NCI-H82 treated with DMSO at 0.1 percent for 48 hours (cell line): ENCODE data around the gene LMNTD2.

Experiments used
- DNase-seq: peaks from one replicate; lab custom pipeline; 2025; ENCODE audit not compliant: unreplicated experiment; lab: John Stamatoyannopoulos, UW

Gene LMNTD2

DNA sequence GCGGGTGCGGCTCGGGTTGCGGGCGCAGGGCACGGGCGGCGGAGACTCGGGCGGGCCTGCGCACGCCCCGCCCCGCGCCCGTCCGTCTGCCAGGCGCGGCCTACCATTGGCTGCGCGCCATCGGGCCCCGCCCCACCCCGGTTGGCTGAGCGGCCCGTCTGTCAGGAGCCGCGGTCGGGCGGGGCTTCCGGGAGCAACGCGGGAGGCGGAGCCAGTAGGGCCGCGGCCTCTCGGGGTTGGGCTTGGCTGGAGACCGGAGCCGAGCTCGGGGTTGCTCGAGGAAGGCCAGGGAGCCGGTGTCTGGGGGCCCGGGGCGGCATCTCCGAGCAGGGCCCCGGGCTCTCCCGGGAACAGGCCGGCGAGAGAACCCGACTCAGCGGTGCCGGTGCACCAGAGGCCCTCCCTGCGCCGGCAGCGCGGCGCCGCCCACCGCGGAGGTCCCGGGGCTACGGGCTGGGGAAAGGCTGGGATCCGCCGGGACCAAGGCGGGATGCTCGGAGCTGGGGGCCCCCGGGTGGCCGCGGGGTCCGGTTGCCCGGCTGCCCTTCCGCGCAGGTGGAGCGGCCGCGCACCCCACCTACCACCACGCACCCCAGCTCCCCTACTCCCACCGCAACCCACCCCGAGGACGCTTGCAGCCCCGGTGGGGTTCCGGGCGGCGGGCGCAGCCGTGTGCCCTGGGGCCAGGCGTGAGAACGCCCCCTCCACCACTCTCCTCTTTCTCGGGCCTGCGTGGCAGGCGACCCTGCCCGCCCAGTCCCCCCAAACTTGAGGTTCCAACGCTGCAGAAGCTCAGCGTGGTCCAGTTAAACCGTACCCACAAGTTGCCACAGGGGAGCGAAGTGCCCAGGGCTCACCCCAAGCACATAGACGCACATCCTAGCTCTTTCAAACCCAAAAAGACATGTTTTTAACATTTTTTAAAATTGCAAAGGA lies 24.8 kb downstream of the LMNTD2 start, which contains the start of gene HRAS:
Gene HRAS (minus strand): TSS at position 58 of the 936 bp plus-strand sequence.
- peak; percentile 78 for DNase-seq

- no peak for DNase-seq
Measured at GRCh38 chr11:535210-535518, 25.4 kb downstream of the LMNTD2 start.

GRCh38 chr11:534396-535209 lies 25.9 kb downstream of the LMNTD2 start:
- DNase-seq = no peak

GRCh38 chr11:533586-534395 lies 26.7 kb downstream of the LMNTD2 start:
- no peak for DNase-seq

- DNase-seq = no peak
Measured at GRCh38 chr11:532986-533585, 27.5 kb downstream of the LMNTD2 start.

- DNase-seq = no peak
Measured at GRCh38 chr11:532527-532985, 28.0 kb downstream of the LMNTD2 start.

DNA sequence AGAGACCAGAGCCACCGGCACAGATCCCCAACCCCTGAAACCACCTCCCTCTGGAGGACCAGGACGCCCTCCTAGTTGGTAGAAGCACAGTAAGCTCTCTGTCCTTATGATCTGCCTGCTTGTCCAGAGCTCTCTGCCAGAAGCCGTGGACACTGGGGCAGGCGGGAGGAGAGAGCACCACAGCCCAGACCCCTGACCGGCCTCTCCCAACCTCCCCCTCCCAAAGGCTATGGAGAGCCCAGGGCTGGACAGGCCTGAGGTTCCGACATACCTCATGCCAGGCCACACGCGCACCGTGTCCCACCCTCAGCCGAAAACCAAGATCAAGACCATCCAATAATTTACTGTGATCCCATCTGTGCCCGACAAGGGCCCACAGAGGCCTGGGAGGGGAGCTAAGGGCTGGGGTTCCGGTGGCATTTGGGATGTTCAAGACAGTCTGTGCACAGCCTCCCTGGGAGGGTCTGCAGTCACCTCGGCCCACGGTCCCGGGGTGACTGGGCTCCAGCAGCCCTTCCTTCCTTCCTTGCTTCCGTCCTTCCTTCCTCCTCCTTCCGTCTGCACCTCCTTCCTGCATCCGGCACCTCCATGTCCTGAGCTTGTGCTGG lies 28.5 kb downstream of the LMNTD2 start:
- no peak for DNase-seq

DNA sequence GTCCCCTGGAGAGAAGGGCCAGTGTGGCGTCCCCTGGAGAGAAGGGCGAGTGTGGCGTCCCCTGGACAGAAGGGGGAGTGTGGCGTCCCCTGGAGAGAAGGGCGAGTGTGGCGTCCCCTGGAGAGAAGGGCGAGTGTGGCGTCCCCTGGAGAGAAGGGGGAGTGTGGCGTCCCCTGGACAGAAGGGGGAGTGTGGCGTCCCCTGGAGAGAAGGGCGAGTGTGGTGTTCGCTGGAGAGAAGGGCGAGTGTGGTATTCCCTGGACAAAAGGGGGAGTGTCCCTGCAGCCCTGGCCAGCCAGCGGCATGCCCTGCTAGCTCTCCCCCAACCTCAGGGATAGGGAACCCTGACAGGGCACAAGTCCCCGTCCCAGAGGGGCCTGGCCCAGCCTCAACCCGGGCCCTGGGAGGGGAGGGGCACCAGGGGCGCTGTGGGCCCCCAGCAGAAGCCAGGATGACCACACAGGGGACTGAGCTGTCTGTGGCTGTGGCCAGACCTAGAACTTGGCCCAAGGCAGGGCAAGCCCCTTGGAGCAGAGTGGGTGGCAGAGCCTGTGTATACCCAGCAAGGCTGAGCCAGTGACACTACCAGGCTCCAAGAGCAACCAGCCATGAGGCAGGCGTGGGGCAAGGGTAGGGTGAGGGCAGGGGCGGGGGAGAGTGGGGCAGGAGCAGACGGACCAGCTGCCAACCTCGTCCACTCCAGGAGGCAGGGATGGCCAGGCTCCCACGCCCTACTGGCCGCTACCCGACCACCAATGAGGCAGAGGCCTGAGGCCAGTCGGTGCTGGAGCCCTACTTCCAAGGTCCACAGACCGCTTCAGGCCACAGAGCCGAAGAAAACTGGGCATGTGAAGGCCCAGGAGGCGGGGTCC lies 29.3 kb downstream of the LMNTD2 start:
- no peak for DNase-seq

DNA sequence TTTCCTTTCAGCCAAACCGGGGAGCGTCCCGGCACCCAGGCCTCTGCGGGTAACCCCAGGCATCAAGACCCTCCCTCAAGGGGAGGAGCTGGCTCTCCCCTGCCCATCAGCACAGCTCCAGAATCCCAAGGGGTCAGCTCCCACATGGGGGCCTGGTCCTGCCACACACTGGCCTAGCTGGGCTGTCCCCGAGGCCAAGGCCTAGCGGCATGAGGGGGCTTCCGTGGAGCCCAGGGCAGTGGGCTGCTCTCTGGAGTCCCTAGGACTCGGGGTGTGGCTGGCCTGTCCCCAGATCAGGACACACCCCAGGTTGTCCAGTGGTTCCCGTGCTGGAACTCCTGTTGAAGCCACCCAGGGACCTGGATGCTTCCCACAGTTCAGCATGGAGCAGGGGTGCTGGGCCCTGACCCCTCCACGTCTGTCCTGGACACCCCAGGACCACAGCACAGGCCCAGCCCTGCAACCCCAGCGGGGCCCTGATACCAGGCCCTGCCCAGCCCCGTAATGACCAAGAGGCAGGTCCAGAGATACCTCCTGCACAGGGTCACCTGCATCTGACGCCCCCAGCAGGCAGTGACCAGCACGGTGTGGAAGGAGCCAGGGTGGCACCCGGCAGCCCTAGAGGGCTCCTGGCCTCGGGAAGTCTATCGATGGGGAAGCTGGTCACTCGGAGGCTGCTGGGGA lies 30.7 kb downstream of the LMNTD2 start:
- no peak for DNase-seq

DNA sequence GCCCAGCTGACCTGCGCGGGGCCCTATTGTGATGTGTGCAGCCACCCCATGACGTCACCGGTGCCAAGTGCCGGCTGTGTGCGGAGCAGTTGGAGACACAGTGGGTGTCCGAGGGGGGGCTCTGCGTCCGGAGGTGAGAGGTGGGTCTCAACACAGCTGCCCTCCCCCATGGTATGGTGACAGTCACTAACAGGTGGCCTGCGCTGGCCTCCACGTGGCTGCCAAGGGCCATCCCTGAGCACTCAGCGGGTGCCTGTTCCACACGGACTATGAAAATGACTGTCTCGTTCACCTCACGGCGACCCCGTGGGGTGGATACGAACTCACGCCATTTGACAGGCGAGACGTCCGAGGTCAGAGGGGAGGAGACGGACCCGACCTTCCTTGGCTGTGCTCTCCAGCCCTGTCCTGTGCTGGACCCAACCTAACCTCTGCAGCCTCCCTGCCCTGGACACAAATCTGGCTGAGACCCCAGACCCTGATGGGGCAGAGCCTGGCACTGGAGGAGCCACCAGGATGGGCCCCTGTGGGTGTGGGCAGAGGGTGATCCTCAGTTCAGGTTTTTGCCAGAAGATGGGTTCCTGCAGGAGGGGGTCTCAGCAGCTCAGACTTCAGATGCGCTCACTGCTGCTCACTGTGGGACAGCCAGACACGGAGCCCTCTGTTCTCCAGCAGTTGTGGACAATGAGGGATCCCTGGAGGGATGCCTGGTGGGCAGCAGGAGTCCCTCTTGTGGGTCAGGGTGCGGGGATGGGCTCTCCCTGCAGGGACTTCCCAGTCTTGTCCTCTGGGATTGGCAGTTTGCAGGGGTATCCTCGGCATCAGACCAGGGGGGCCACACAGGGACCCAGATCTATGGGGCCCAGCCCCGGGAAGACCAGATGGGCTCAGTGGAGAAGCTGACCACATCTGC lies 31.5 kb downstream of the LMNTD2 start:
- no peak for DNase-seq

DNA sequence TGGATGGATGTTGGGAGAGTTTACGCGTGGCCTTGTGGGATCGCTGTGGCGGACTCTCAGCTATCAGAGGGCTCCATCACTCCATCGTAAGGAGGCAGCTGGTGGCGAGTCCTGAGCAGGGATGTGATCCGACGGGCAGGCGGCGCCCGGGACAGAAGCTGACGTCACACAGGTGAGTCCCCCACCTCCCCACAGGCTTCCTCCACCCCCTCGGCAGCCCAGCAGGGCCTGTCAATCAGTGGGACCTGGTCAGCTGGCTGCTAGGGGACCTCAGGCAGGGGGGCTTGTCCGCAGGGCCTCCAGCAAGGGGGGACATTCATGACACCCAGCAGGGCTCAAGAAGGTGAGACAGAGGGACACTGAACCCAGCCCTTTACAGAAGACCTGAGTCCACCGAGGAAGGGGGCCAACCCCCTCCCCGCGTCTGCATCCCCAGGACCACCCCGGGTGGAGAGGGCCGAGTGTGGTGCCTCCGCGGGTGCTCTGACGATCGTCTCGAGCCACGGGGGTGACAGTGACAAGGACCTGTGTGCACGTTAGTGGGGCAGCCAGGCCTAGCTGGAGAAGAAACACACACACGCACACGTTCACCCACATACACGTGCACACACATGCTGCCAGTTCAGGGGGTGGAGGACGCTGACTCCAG lies 32.2 kb downstream of the LMNTD2 start:
- no peak for DNase-seq

DNA sequence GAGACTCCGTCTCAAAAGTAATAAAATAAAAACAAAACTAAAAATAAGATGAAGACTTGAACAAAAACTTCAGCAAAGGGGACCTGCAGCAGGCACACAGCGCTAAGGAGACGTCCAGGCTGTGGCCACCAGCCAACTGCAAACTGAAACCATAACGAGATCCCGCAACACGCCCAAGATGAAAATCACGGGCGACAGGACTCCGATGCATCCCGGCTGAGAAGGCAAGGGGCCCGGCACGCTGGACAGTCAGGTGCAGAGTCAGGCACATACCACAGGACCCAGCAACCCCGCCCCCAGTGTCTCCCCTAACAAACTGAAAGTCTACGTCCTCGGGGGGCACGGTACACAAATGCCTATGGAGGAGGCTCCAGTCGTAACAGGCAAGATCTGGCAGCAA lies 34.3 kb downstream of the LMNTD2 start:
- DNase-seq = no peak

- no peak for DNase-seq
Measured at GRCh38 chr11:521177-521688, 39.3 kb downstream of the LMNTD2 start.

DNA sequence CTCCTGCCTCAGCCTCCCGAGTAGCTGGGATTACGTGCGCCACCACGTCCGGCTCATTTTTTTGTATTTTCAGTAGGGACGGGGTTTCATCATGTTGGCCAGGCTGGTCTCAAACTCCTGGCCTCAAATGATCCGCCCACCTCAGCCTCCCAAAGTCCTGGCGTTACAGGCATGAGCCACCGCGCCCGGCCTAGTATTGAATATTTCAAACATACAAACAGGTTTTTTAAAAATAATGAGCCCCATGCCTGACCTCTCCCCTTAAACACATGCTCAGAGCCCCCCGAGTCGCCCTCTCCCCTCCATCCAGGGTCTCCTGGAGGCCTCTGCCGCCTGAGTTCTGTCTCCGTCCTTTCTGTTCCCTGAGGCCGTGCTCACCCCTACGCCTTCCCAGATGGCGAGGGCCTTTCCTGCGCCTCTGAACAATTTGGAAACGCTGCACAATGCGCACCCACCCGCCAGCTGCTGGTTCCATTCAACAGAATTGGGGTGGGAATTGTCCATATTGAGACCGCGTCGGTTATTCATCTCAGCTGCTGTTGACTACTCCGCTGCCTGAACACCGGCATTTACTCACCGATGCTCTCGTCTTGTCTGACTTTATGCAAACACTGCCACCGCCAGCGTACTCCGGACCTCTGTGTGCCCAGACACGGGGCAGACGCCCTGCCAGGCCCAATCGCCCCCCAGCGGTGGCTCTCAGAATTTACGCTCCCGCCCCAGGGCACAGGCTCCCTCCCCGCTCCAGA lies 39.9 kb downstream of the LMNTD2 start:
- no peak for DNase-seq

DNA sequence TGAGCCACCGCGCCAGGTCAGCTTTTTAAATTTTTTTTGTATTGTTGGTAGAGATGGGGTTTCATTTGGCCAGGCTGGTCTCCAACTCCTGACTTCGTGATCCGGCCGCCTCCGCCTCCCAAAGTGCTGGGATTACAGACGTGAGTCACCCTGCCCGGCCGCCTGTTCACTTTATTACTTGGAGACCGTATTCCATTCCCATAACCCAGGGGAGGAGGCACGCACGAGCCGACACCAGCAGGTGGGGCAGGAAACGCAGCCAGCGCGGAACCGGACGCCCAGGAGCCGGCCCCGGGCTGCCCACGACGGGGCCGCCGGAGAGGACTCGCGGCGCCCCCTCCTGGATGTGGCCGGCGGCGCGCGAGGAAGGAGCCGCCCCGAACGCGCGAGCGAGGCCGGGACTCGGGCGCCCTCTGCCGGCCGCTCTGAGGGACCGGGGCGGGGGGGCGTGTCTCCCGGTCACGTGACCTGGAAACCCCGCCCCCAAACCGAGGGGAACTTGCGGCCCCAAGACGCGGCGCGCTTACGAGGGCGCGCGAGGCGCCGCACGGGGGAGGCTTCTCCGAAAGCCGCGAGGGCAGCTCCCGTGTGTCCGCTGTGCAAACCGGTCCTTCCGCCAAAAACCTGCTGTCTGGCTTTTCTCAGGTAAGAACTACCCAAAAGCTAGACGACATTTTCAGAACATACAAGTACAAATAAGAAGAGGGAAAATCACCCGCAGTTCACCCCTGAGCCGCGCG lies 41.9 kb downstream of the LMNTD2 start:
- no peak for DNase-seq
